H1 (cell line): ENCODE data around the gene GSX1. TPM values are rescaled to one million over a fixed set of nuclear protein-coding genes. Genes with fewer than 3 reads are reported as not detected.

Source experiments
- CTCF ChIA-PET: fragments of 300-600 bp; sonication (Branson Sonifier 250); formaldehyde crosslinking; loops from one replicate; lab custom pipeline; 2021; ENCODE audit not compliant: partially characterized antibody; lab: Charles Lee
- POLR2A ChIA-PET: fragments of 300-600 bp; sonication (Branson Sonifier 250); formaldehyde crosslinking; loops from one replicate; lab custom pipeline; 2021; ENCODE audit warnings: inconsistent platforms; ENCODE audit not compliant: partially characterized antibody; lab: Charles Lee
- DNase-seq, 2 experiments: peaks; one replicate each; pipeline versions ENCODE4 v3.0.0 to v3.0.0-alpha.2; 2010 to 2022; ENCODE audit warnings: low spot score in 2 of 2, low read depth in 1 of 2, mixed read lengths in 1 of 2
- FAIRE-seq: peaks from 2 replicates; lab custom pipeline; 2011; peaks lifted over from hg19 to GRCh38; lab: Jason Lieb, UNC
- H2AFZ ChIP-seq: 2 replicates; pipeline ENCODE4 v1.8.1; 2012; ENCODE audit warnings: low read length, inconsistent platforms
- H2AK5ac ChIP-seq: 2 replicates; pipeline ENCODE4 v1.6.1; 2013; ENCODE audit warnings: low read depth, low read length
- H2BK120ac ChIP-seq: replicated peaks from 2 replicates; pipeline ENCODE3; 2013; ENCODE audit warnings: low read depth, low read length, inconsistent platforms
- H2BK12ac ChIP-seq: 2 replicates; pipeline ENCODE4 v1.6.1; 2013; ENCODE audit warnings: low read depth, low read length
- H2BK15ac ChIP-seq: 2 replicates; pipeline ENCODE4 v1.6.1; 2013; ENCODE audit warnings: low read length
- H2BK20ac ChIP-seq: 2 replicates; pipeline ENCODE4 v1.6.1; 2013; ENCODE audit warnings: low read length
- H2BK5ac ChIP-seq: 2 replicates; pipeline ENCODE4 v1.6.1; 2013; ENCODE audit warnings: low read depth, low read length
- H3K14ac ChIP-seq: 2 replicates; pipeline ENCODE4 v1.6.1; 2013; ENCODE audit warnings: inconsistent platforms; ENCODE audit not compliant: insufficient read length
- H3K18ac ChIP-seq: 2 replicates; pipeline ENCODE4 v1.6.1; 2013; ENCODE audit warnings: low read length; ENCODE audit errors: extremely low read depth
- H3K23ac ChIP-seq: 2 replicates; pipeline ENCODE4 v1.6.1; 2013; ENCODE audit warnings: inconsistent platforms; ENCODE audit not compliant: insufficient read length
- H3K23me2 ChIP-seq: 2 replicates; pipeline ENCODE4 v1.6.1; 2013; ENCODE audit warnings: low read depth, low read length
- H3K27ac ChIP-seq: 2 replicates; pipeline ENCODE4 v1.6.1; 2011; ENCODE audit warnings: low read depth, low read length, inconsistent platforms
- H3K27me3 ChIP-seq, 4 experiments: replicated peaks in 1 of 4; 1 replicate in 1 of 4; 2 replicates in 3 of 4; pipeline versions ENCODE4 v1.6.1 to v1.8.1; 2011 to 2013; ENCODE audit warnings: low read length in 3 of 4, mild to moderate bottlenecking in 3 of 4, inconsistent platforms in 2 of 4, mixed read lengths in 2 of 4, moderate library complexity in 1 of 4; ENCODE audit not compliant: control insufficient read depth in 3 of 4, insufficient read depth in 3 of 4; ENCODE audit errors: extremely low read depth in 1 of 4
- H3K36me3 ChIP-seq, 4 experiments: 2 replicates each; pipeline versions ENCODE4 v1.6.1 to v1.8.1; 2011 to 2013; ENCODE audit warnings: mild to moderate bottlenecking in 4 of 4, low read length in 3 of 4, moderate library complexity in 2 of 4, control low read depth in 1 of 4, inconsistent platforms in 1 of 4; ENCODE audit not compliant: insufficient read depth in 4 of 4, control insufficient read depth in 2 of 4
- H3K4ac ChIP-seq: replicated peaks from 2 replicates; pipeline ENCODE3; 2013; ENCODE audit warnings: low read length, low read depth, mixed read lengths, inconsistent platforms; ENCODE audit not compliant: insufficient read length
- H3K4me1 ChIP-seq, 4 experiments: replicated peaks in 1 of 4; 1 replicate in 1 of 4; 2 replicates in 3 of 4; pipeline versions ENCODE4 v1.6.1 to v1.8.1; 2011 to 2013; ENCODE audit warnings: low read length in 3 of 4, inconsistent platforms in 2 of 4, mixed read lengths in 1 of 4; ENCODE audit not compliant: insufficient read depth in 4 of 4, control insufficient read depth in 3 of 4
- H3K4me2 ChIP-seq, 2 experiments: 2 replicates each; pipeline versions ENCODE4 v1.6.1 to v1.8.1; 2011 to 2013; ENCODE audit warnings: low read depth in 2 of 2, low read length in 2 of 2, control low read depth in 1 of 2, inconsistent platforms in 1 of 2, mild to moderate bottlenecking in 1 of 2; ENCODE audit not compliant: insufficient read depth in 1 of 2
- H3K4me3 ChIP-seq, 4 experiments: fragments of 200-600, 300-600 bp in 1 of 4; sonication (generic), shearing (Covaris generic), sonication (Bioruptor Twin) in 1 of 4; 2 replicates each; pipeline versions ENCODE4 v1.5.1 to v1.8.1; 2011 to 2016; ENCODE audit warnings: low read length in 4 of 4, low read depth in 3 of 4, control low read depth in 2 of 4, inconsistent platforms in 2 of 4, mild to moderate bottlenecking in 2 of 4, mixed read lengths in 1 of 4, moderate library complexity in 1 of 4; ENCODE audit not compliant: insufficient read depth in 2 of 4; ENCODE audit errors: extremely low read depth in 1 of 4
- H3K56ac ChIP-seq: replicated peaks from 2 replicates; pipeline ENCODE3; 2013; ENCODE audit warnings: low read depth, mild to moderate bottlenecking, mixed read lengths, low read length, inconsistent platforms; ENCODE audit not compliant: insufficient read length
- H3K79me1 ChIP-seq: 2 replicates; pipeline ENCODE4 v1.6.1; 2013; ENCODE audit warnings: low read depth, low read length, control low read depth
- H3K79me2 ChIP-seq, 2 experiments: 2 replicates each; pipeline versions ENCODE4 v1.6.1 to v1.8.1; 2012 to 2013; ENCODE audit warnings: low read length in 2 of 2, mild to moderate bottlenecking in 2 of 2, inconsistent platforms in 1 of 2; ENCODE audit not compliant: insufficient read depth in 2 of 2, control insufficient read depth in 1 of 2
- H3K9ac ChIP-seq, 4 experiments: replicated peaks in 1 of 4; 1 replicate in 1 of 4; 2 replicates in 3 of 4; pipeline versions ENCODE4 v1.6.1 to v1.8.1; 2011 to 2013; ENCODE audit warnings: low read depth in 3 of 4, low read length in 3 of 4, control low read depth in 2 of 4, mild to moderate bottlenecking in 2 of 4, moderate library complexity in 2 of 4, inconsistent platforms in 1 of 4; ENCODE audit errors: extremely low read depth in 1 of 4
- H3K9me3 ChIP-seq, 2 experiments: 2 replicates each; pipeline versions ENCODE4 v1.6.1 to v1.8.1; 2012 to 2013; ENCODE audit warnings: mild to moderate bottlenecking in 2 of 2, moderate library complexity in 2 of 2, control low read depth in 1 of 2, inconsistent platforms in 1 of 2, low read depth in 1 of 2, low read length in 1 of 2, mixed read lengths in 1 of 2; ENCODE audit not compliant: insufficient read depth in 2 of 2
- H4K20me1 ChIP-seq, 2 experiments: replicated peaks in 1 of 2; 2 replicates each; pipeline versions ENCODE3 to v1.8.1; 2011 to 2013; ENCODE audit warnings: inconsistent platforms in 2 of 2, low read length in 2 of 2, mild to moderate bottlenecking in 1 of 2; ENCODE audit not compliant: insufficient read depth in 2 of 2, control insufficient read depth in 1 of 2
- H4K5ac ChIP-seq: 2 replicates; pipeline ENCODE4 v1.6.1; 2013; ENCODE audit warnings: low read length, low read depth, mixed read lengths, inconsistent platforms; ENCODE audit not compliant: insufficient read length
- H4K8ac ChIP-seq: 2 replicates; pipeline ENCODE4 v1.8.0; 2013; ENCODE audit warnings: mild to moderate bottlenecking, moderate library complexity, low read length, inconsistent platforms; ENCODE audit not compliant: insufficient read depth; ENCODE audit errors: extremely low read depth
- H4K91ac ChIP-seq: replicated peaks from 2 replicates; pipeline ENCODE3; 2013; ENCODE audit warnings: low read length, mixed read lengths, inconsistent platforms; ENCODE audit not compliant: insufficient read length
- CEBPB ChIP-seq: IDR thresholded peaks from 2 replicates; pipeline ENCODE4 v1.6.1; 2012; ENCODE audit warnings: low read depth, low read length
- KDM1A ChIP-seq: fragments of 200-600, 300-600 bp; sonication (generic); IDR thresholded peaks from 2 replicates; pipeline ENCODE4 v1.7.1; 2016; ENCODE audit warnings: mild to moderate bottlenecking, low read length, borderline replicate concordance
- RFX5 ChIP-seq: IDR thresholded peaks from 2 replicates; pipeline ENCODE4 v1.6.1; 2011; ENCODE audit warnings: low read depth, low read length, improper control_type of control experiment, borderline replicate concordance
- WGBS, 2 experiments: shearing (Covaris generic) in 1 of 2; methylation state at CpG; one replicate each; pipeline versions ENCODE4 v1.1.6 to v1.1.7; 2013 to 2015; ENCODE audit warnings: low lambda C conversion rate in 2 of 2, mixed read lengths in 2 of 2, inconsistent platforms in 1 of 2, low coverage in 1 of 2, missing lambda C conversion rate in 1 of 2; ENCODE audit not compliant: insufficient replicate concordance in 2 of 2, insufficient coverage in 1 of 2, insufficient read length in 1 of 2; ENCODE audit errors: extremely low coverage in 1 of 2, missing lambda C conversion rate in 1 of 2; 5-methylcytosine and 5-hydroxymethylcytosine counted together
- polyA plus RNA-seq, 7 experiments: library from polyadenylated mRNA; depleted of rRNA in 3 of 7; stranded (reverse) in 5 of 7; unstranded in 2 of 7; fragments of >200 nt in 5 of 7; fragments of 200-250 nt in 2 of 7; gene quantifications; 1 replicate in 5 of 7; 2 replicates in 1 of 7; 4 replicates in 1 of 7; pipeline versions ENCODE4 v1.2.1 to v1.2.3, GENCODE V29; 2011 to 2013; ENCODE audit warnings: missing spikeins in 2 of 7, mixed read lengths in 2 of 7
- total RNA-seq: library from RNA; stranded (reverse); fragmentation: NEBNext Ultra II Directional; extraction: Animal tissue kit (Norgen Biotek cat#: 25700); gene quantifications from 2 replicates; pipeline ENCODE4 v1.2.1, GENCODE V29; 2021

Gene GSX1
- total and polyA plus RNA-seq, 2 of the 8 experiments (the other 6 are each of a cell fraction or from before 2014, with no cell fraction given), result not detected

DNA sequence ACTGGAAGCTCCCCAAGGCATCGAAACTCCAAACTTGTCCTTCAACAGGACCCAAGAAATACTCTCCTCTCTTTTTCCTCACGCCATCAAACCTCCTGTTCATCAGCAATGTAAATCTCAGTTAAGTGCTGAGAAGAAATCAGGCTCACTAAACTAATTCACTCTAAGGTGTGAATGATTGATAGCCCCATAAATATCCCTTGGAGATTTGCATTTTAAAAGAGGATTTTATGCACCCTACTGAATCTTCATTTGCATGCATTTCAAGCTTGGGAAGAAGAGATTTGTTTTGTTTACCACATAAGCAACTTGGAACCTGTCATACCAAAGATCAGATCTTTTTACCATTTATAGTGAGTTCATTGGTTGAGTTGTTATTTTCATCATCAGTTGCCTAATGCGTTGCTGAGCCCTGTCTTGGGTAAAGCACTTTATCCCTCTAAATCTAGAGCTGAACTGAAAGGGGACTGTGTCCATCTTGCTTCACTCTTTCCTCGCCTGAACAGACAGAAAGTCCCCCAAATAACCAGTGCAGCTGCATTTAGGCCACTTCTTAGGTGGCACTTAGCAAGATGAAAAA lies 40.2 kb upstream of the GSX1 start:
- Histone ChIP-seq H3K9ac (no peak overlapping the region), H3K14ac (no peak overlapping the region), H3K23ac (peak overlapping the region; percentile 36), H3K4me3 (no peak overlapping the region), H2BK15ac (no peak overlapping the region; the same call in 1 of the 2 replicates), H4K5ac (no peak overlapping the region), H3K27ac (no peak overlapping the region), H4K91ac (no peak overlapping the region), H3K56ac (no peak overlapping the region), H2AFZ (no peak overlapping the region), H2BK120ac (no peak overlapping the region), H2BK12ac (no peak overlapping the region), H3K4me2 (no peak overlapping the region), H3K4me1 (peaks cover 0 to 8% (median 2%) of the 10 kb centered on the region in 4 experiments; a peak in 2 of 7 replicates), H3K18ac (no peak overlapping the region), H2BK20ac (no peak overlapping the region; the same call in 1 of the 2 replicates), H4K8ac (no peak overlapping the region), H2AK5ac (no peak overlapping the region), H2BK5ac (no peak overlapping the region), H3K23me2 (no peaks in the 10 kb centered on the region; the same call in 1 of the 2 replicates), H3K27me3 (no peaks in the 10 kb centered on the region), H3K36me3 (no peaks in the 10 kb centered on the region), H4K20me1 (no peaks in the 10 kb centered on the region), H3K9me3 (no peaks in the 10 kb centered on the region; a peak in 1 of 4 replicates), H3K79me1 (no peaks in the 10 kb centered on the region), H3K79me2 (no peaks in the 10 kb centered on the region), H3K4ac (no peak overlapping the region)
- CTCF ChIA-PET, result interaction anchor here (0.6 to 5.8 kb wide), 5 partner anchors 13 to 94 kb away, joined by 3 to 29 read pairs (median 6); no protein-coding TSS in a partner anchor
- 69% methylated on average over 4 of the region's 4 CpGs; no CpG with 5 or more reads in 1 of the 2 experiments for WGBS, 2 experiments
- TF ChIP-seq KDM1A, result peak; percentile 69
- peak; percentile 67 for TF ChIP-seq RFX5
- no peak for TF ChIP-seq CEBPB
- POLR2A ChIA-PET, result no interaction called here
- no peak for FAIRE-seq
- no peak for DNase-seq
